NT2/D1 (cell line): ENCODE measurements around the gene RUNX2.

ENCODE experiments used
- SUZ12 ChIP-seq: IDR thresholded peaks from 2 replicates; pipeline ENCODE4 v1.6.1; 2011; ENCODE audit not compliant: insufficient read length, insufficient read depth; ENCODE audit errors: extremely low read depth
- YY1 ChIP-seq: IDR thresholded peaks from 2 replicates; pipeline ENCODE4 v1.6.1; 2011; ENCODE audit not compliant: insufficient read length, insufficient read depth
- ZNF274 ChIP-seq: IDR thresholded peaks from 2 replicates; pipeline ENCODE4 v1.6.1; 2011; ENCODE audit warnings: mild to moderate bottlenecking, low read depth, low read length

DNA sequence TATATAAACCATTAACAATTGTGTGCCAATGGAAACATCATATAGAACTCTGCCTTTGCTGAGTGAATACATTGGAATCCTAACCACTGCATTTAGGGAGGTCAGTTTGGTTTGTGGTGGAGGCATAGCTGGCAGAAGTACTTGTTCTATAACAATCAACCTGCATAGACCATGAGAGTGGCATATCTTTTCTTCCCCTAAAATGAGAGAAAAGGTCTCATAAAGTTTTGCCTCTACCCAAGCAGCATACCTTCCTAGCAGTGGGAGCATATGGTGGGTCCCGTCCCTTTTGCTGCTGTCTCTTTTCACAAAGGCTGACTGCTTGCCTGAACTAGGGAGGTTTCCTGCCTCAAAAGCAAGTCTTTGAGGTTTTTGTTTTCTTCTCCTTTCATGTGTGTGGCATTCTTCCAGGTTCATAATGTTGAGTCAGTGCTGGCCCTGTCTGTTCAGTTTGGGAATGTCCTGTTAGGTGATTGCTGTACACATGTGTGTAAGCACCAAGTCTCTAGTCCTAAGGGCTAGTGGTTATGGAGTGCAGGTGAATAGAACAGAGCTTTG, 110.8 kb downstream of the RUNX2 start:
- TF ChIP-seq SUZ12 (no peak), YY1 (no peak), ZNF274 (no peak)
